Activated CD8-positive, alpha-beta memory T cell treated with anti-CD3 and anti-CD28 coated beads, Interleukin-2, amount 50 U/mL, for 24 hours (primary cell): ENCODE results near the gene SEC31B.

Experiments
- DNase-seq: peaks from one replicate; pipeline ENCODE4 v3.0.0-alpha.2; 2020; ENCODE audit errors: extremely low read depth

Gene SEC31B

GRCh38 chr10:100446130-100446761, 73.4 kb downstream of the SEC31B start:
- DNase-seq, result no peak

DNA sequence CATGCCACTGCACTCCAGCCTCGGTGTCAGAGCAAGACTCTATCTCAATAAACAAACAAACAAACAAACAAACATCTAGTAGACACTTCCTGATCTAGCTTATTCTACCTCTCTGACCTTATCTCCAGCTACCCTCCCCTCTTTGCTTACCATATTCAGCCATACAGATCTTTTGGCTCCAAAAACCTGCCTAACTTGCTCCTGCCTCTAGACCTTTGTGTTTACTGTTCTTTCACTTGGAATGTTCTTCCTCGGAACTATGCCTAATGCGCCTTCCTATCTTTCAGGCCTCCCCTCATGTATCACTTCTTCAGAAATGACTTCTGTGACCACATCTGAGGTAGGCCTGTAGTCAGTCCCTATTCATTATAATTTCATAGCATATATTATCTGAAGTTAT, 77.1 kb downstream of the SEC31B start:
- DNase-seq, result no peak

- no peak for DNase-seq
These were observed 80.9 kb downstream of the SEC31B start for GRCh38 chr10:100438674-100439315.
